ENCODE results near the gene NT5DC4.

DNA sequence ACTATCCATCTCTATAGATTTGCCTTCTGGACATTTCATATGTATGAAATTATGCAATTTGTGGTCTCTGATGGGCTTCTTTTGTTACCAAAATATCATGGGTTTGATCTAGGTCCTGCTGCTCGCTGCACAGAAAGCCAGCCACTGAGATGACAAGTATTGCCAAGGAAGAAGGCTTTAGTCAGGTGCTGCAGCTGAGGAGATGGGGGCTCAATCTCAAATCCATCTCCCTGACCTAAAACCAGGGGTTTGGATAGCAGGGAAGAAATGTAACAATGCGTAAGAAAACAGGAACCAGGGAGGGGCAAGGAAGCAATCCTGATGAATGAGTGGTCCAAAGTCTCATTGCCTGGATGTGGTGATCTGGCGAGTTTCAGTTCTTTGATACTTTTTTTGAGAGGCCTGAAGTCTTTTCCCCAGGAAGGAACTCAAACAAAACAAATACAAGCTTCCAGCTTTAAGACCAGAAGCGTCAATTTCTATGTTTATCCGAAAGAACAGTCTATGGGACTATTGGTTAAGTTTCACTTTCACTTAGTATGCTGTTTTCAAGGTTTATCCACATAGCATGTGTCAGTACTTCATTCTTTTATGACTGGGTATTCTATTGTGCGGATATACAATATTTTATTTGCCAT is 47.0 kb downstream of the NT5DC4 start:
- TF ChIP-seq, protein P1, sequence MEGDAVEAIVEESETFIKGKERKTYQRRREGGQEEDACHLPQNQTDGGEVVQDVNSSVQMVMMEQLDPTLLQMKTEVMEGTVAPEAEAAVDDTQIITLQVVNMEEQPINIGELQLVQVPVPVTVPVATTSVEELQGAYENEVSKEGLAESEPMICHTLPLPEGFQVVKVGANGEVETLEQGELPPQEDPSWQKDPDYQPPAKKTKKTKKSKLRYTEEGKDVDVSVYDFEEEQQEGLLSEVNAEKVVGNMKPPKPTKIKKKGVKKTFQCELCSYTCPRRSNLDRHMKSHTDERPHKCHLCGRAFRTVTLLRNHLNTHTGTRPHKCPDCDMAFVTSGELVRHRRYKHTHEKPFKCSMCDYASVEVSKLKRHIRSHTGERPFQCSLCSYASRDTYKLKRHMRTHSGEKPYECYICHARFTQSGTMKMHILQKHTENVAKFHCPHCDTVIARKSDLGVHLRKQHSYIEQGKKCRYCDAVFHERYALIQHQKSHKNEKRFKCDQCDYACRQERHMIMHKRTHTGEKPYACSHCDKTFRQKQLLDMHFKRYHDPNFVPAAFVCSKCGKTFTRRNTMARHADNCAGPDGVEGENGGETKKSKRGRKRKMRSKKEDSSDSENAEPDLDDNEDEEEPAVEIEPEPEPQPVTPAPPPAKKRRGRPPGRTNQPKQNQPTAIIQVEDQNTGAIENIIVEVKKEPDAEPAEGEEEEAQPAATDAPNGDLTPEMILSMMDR (IDR thresholded peaks at IDR 0.05; ENCODE audit: control extremely low read depth in 1 of 3, insufficient read depth in 1 of 3, low read depth in 1 of 3, low read length in 3 of 3): no peak
- TF ChIP-seq CHD1 (IDR thresholded peaks at IDR 0.05; ENCODE audit: low read depth, low read length): no peak
- no peak for TF ChIP-seq EZH2 (IDR thresholded peaks at IDR 0.05; ENCODE audit: low read depth, low read length, severe bottlenecking)
- no peak for TF ChIP-seq ZNF274 (IDR thresholded peaks at IDR 0.05; ENCODE audit: borderline replicate concordance, extremely low read depth, low read length)
- TF ChIP-seq POLR2AphosphoS5 (IDR thresholded peaks at IDR 0.05; ENCODE audit: low read depth, low read length): no peak
- no peak for TF ChIP-seq CBX5 (IDR thresholded peaks at IDR 0.05; ENCODE audit: low read depth, low read length)

Measured in H1 (cell line).